Suppressor macrophage (primary cell): ENCODE data around the gene SEC61G.

Source experiments
- DNase-seq, 4 experiments: peaks; one replicate each; pipeline ENCODE4 v3.0.0-alpha.2; 2020 to 2022
- total RNA-seq, 17 experiments: gene quantifications; one replicate each; lab custom pipeline; 2026; ENCODE audit warnings: mixed read lengths in 6 of 17, inconsistent platforms in 3 of 17; lab: John Stamatoyannopoulos, UW

Gene SEC61G
- 18.8 to 40.8 (median 29.8) reads per million in 17 experiments for total RNA-seq

DNA sequence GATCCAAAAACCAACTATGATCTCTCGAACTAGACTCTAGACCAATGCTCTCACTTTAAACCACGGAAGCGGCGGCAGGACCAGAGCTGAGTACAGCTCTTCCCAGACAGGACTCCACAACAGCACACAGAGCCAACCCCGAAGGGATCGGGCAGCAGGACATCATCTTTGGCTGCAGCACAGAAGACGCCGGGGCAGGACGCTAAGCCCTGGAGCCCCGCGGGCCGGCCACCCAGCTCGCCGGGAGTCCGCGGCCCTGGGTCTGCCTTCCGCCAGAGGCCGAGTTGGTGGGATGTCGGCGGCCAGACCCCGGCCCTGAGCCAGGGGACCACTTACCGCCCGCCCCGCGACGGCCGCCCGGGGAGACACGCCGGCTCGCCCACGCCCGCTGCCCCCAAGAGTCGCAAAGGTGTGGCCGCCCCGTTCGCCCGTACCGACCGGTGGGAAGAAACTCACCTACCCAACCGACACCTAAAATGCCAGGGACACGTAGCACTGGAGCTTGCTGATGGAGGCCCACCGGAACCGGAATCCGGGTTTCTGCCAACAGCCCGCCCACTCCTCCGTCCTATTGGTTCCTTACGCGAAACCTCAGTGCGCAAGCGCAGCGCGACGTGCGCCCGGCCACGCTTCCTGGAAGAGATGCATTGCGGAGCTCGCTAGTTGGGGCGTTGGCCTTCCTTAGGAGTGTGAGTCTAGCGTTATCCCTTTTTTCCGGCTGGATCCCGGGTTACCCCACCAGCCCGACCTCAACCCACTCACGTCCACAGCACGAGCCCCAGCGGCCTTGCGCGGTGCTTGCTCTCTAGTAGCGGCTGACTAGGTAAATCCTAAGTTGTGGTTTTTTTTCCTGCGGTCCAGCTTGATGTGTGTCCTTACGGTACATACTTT is at the start of gene SEC61G:
Gene SEC61G, minus strand, starts transcription at position 510 of the 891 bp plus-strand sequence. CDS start 1,623 bp downstream, outside the sequence.
- peak; percentile 98 to 99 (median 98) for DNase-seq

DNA sequence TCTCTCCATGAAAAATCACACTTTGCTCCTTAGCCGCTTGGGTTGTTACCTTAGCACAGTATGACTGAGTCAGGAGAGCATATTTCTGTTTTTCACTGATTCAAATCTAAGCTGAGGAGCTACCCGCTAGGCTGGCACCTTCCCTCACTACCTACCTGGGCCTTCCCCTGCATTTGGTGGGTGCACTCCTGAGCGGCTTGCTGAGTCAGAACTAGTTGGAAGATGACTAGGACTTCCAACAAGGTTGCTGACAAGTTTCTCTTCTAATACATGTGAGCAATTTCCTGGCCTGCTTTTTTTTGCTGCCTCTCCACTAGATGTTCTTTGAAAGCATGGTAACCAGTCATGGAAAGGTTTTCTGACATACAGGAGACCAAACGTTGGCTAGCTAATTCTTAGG is 43.8 kb upstream of the SEC61G start:
- no peak for DNase-seq

GRCh38 chr7:54802114-54802513 is 43.1 kb upstream of the SEC61G start:
- DNase-seq = no peak

DNA sequence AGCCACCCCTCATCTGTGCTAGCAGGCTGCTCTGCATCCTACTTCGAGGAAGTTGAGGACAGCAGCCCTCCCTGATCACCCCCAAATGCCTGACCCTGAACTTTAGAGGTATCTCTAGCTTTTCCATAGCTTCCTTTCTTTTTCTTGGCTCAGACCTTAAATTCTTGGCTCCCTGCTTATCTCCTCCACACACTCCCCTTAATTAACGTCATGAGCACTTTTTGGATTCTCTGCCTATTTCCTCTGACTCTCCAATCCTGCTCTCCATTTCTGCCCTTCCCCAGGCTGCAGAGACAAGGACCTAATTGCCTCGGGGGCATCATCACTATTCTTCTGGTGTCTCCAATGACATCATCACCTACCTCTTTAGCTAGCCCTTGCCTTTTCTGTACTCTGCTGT is 40.8 kb upstream of the SEC61G start:
- no peak for DNase-seq

GRCh38 chr7:54798530-54798929 is 39.5 kb upstream of the SEC61G start:
- no peak for DNase-seq

DNA sequence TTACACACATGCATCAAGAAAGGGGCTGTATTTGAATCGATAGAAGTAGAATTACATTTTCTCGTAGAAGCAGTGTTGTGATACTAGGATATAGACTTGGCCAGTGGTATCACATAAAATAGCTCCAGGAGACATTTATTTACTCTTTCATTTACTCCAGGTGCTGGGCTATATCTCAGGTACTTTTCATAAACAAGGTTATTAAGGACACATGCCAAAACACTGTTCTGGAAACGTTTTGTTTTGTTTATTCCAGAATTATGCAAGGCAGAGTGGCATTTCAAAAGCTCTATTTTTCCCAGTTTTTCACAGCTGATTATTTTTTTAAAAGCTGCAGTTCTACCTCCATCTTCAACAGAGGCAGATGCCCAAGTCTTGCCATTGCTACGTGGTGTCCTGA is 37.8 kb upstream of the SEC61G start:
- DNase-seq = no peak

DNA sequence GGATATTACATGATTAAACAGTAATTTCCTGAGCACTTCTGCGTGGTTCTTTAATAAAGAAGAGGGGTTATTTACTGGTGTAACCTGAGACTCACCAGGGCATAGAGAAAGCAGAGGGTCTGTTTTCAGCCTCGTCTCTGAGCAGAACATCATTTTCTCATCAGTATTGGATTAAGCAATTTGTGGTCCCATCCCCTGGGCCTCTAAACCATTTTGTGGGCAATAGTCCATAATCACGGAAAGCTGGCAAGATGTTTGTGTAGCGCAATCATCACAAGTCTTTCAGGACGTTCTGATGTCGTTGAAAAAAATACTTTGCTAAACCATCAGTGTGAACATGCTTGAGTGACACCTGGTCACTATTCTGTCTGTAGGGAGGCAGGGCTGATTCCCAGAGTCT is 37.1 kb upstream of the SEC61G start:
- no peak for DNase-seq

- DNase-seq = no peak
Observed at GRCh38 chr7:54792383-54792782, 33.4 kb upstream of the SEC61G start.

DNA sequence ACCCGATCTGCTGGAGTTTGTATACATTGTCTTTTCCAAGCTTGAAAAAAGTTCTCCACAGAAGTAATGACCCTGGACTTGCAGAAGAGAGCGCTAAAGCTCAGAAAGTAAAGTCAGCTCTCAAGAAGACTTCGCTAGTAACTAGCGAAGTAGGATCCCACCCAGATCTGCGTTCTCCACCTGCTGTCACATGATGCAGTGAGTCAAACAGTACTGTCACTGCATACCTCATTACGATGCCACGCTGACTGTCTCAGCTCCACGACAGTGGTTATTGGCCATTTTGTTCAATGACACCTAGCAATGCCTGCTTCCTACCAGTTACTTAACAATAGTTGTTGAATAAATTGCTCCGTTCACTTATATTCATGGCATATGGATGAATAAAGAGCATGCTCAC is 29.7 kb upstream of the SEC61G start:
- peak in 3 of 4 experiments; percentile 15 to 63 (median 41) for DNase-seq

GRCh38 chr7:54785261-54785660 is 26.2 kb upstream of the SEC61G start:
- no peak for DNase-seq

DNA sequence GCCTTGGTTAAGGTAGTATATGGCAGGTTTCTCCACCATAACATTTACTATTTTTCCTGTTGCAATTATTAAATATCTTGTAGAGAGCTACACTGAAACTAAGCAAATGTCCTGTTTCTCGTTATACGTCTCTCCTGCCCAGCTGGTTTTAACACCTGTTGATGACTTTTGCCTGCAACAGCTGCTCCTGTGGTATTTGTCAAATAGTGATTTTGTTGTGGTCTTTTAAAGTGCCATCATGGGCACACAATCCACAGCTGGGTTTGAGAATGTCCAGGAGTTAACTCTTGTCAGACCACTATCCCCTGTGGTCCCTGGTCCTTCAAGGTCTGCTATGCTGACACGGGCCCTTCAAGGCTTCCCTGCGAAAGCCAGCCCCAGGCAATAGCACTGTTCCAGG is 24.9 kb upstream of the SEC61G start:
- no peak for DNase-seq

DNA sequence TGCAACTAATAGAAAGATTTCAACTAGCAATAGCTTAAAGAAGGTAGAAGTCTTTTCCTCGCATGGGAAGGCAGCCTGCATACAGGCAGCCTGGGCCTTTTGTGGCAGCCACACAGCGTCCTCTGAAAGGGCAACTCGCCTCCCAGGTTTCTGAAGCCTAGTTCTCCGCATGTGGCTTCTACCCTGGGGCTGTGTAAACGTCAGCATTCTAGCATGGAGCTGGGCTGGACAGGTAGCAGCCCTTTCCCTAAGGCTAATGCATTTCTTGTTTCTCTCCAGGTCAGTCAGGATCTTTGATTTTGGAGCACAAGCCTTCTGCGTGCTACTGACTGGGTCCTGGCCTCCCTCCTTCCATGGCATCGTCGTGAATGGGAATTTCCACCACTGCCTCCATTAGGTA is 23.8 kb upstream of the SEC61G start:
- no peak for DNase-seq

DNA sequence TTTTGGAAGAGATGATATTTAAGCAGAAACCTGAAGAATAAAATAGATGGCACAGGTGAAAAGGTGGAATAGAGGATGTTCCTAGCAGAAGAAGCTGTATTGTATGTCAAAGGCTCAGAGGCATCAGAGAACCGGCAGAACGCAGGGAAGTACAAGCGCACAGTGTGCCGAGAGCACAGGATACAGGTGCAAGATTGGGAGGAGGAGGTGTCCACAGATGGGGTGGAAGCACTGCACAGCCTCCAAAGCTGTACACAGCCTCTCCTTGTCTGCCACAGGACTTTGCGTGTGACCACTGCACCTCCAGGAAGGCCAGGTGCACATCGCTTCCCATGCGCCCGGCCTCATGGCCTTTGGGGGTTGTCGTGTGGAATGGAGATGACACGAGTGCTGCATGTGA is 23.3 kb upstream of the SEC61G start:
- DNase-seq = no peak

GRCh38 chr7:54781134-54781920 is 22.3 kb upstream of the SEC61G start:
- DNase-seq = no peak

DNA sequence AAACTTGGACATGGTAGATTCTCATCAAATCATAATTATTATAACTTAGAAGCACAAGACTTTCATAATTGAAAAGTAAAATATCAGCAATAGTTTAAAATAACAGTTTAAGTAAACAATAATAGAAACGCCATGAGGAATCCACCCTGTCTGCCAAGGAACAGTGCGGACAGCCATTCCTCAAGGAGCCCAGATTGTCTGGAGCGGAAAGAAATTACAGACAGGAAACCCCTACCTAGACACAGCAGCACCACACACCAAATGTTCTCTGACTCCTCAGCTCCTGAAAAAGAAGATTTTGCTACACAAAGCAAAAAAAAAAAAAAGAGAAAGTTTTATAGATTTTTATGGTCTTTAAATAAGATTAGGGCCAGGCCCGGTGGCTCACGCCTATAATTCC is 21.5 kb upstream of the SEC61G start:
- no peak for DNase-seq

- DNase-seq = no peak
Observed at GRCh38 chr7:54778696-54779540, 19.9 kb upstream of the SEC61G start.

DNA sequence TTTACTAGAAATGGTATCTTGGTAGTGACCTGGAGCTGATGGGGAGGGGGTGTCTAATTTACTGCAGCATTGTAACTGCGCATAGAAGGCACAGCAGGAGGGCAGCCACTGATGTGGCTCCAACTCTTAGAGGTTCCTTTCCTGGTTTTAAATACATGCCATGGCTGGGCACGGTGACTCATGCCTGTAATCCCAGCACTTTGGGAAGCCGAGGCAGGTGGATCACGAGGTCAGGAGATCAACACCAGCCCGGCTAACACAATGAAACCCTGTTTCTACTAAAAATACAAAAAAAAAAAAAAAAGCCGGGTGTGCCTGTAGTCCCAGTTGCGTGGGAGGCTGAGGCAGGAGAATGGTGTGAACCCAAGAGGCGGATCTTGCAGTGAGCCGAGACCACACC is 19.2 kb upstream of the SEC61G start:
- DNase-seq = no peak

DNA sequence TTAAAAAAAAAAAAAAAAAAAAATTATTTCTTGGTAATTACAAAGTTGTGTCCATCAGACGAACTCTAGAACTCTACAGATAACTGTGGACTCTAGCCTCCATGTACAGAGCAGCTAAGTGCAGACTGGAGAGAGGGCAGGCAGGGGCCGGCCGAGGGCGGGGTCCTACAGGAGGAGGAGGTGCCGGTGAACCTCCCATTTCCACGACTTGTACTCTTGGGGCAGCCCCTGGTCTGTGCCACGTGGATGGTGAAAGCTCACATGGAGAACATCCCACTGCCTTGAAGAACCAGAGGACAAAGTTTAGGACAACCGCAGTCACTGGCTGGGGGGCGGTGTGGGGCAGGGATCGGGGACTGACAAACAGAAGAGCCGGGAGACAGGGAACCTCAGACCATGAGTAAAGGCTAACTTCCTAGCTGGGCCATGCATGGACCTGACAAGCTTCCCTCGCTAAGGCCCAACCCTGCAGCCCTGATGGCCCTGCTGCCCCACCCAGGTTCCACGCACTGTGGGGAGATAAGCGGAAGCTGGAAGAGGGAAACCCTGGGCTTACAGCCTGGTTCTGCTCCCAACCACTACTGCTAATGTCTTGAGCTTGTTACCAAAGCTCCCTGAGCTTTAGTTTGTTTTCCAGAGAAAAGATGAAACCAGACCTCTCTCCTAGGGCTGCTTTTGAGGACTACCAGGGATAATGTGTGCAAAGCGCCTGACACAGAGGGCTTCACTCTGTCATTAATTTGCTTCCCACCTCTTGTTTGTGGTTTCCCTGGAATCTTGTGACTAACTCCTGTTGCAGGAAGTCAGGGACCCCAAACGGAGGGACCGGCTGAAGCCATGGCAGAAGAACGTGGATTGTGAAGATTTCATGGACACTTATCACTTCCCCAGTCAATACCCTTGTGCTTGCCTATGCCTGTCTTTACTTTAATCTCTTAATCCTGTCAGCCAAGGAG is 16.1 kb upstream of the SEC61G start:
- DNase-seq = no peak

DNA sequence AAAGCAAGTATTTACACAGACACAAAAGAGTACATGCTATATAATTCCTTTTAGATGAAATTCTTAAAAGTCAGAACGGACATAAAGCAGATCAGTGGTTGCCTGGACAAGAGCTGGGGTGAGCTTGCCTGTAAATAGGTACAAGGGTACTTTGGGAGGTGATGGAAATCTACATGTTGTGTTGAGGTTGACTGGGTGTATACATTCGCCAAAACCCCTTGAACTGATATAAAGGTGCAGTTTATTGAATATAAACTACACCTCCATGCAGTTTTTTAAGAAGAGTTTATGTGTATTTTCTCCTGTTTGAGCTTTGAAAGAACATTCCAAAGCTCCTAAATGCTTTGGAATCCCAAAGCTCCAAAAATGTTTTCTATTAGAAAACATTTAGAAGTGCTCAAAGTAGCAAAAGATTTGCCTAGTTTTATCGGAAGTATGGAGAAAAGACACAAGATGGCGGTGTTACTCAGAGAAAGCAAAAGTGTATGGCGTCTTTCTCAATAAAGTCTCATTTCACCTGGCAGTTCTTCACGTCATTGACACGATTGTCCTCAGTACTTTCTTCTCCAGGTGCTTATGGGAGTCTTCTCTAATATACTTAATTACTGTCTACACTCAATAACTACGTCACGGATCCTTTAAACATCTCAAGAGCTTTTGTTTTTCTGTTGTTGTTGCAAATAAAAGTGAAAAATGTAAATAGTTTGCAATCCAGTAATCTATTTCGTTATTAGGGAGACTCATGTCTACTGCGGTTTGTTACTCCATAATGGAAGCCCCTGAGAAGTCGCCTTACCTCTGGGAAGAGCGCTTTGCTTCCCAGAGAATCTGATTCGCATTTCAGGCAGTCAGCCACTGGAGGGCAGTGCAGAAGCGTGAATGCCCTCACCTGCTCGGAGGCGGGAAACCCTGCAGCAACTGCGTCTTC is 14.7 kb upstream of the SEC61G start:
- DNase-seq = peak; percentile 71 to 81 (median 76)

GRCh38 chr7:54769203-54769602 is 10.2 kb upstream of the SEC61G start:
- DNase-seq = peak in 2 of 4 experiments; percentile 13 to 14
